ENCODE results near the gene ACP4. TPM values are rescaled to one million over a fixed set of nuclear protein-coding genes. Genes with fewer than 3 reads are reported as not detected.

Gene ACP4
- total RNA-seq, 1 donor from 2014 or later = not detected

- TF ChIP-seq CTCF (IDR thresholded peaks at IDR 0.05) = no peak
- H3K27ac Mint-ChIP-seq (ENCODE audit: unreplicated experiment) = no peak overlapping the region
- DNase-seq (ENCODE audit: low spot score) = no peak
- H3K4me1 Mint-ChIP-seq (ENCODE audit: low read depth) = peaks cover 7% of the 10 kb centered on the region
- H3K27me3 Mint-ChIP-seq (ENCODE audit: low read depth) = no peaks in the 10 kb centered on the region
- H3K36me3 Mint-ChIP-seq (ENCODE audit: low read depth) = peaks cover 17% of the 10 kb centered on the region
- H3K9me3 Mint-ChIP-seq (ENCODE audit: low read depth) = no peaks in the 10 kb centered on the region
- H3K4me3 Mint-ChIP-seq (ENCODE audit: unreplicated experiment) = no peak overlapping the region
These were observed 7.8 kb downstream of the ACP4 start for GRCh38 chr19:50797781-50798658.

GRCh38 chr19:50798659-50799546, 8.7 kb downstream of the ACP4 start:
- H3K4me3 Mint-ChIP-seq (ENCODE audit: unreplicated experiment) = no peak overlapping the region

GRCh38 chr19:50799547-50799851, 9.3 kb downstream of the ACP4 start:
- no peak for TF ChIP-seq CTCF (IDR thresholded peaks at IDR 0.05)
- no peak for DNase-seq (ENCODE audit: low spot score)
- Mint-ChIP-seq H3K4me3 (ENCODE audit: unreplicated experiment) (no peak overlapping the region), H3K9me3 (ENCODE audit: low read depth) (no peaks in the 10 kb centered on the region), H3K27ac (ENCODE audit: unreplicated experiment) (no peak overlapping the region), H3K4me1 (ENCODE audit: low read depth) (peaks cover 17% of the 10 kb centered on the region), H3K36me3 (ENCODE audit: low read depth) (peaks cover 18% of the 10 kb centered on the region), H3K27me3 (ENCODE audit: low read depth) (no peaks in the 10 kb centered on the region)

More at GRCh38 chr19:50798659-50799546, 8.7 kb downstream of the ACP4 start:
- Mint-ChIP-seq H3K27ac (ENCODE audit: unreplicated experiment) (no peak overlapping the region), H3K9me3 (ENCODE audit: low read depth) (no peaks in the 10 kb centered on the region), H3K4me1 (ENCODE audit: low read depth) (peaks cover 14% of the 10 kb centered on the region), H3K36me3 (ENCODE audit: low read depth) (peaks cover 17% of the 10 kb centered on the region), H3K27me3 (ENCODE audit: low read depth) (no peaks in the 10 kb centered on the region)
- no peak for TF ChIP-seq CTCF (IDR thresholded peaks at IDR 0.05)
- no peak for DNase-seq (ENCODE audit: low spot score)

- H3K4me3 Mint-ChIP-seq (ENCODE audit: unreplicated experiment) = no peak overlapping the region
- no peaks in the 10 kb centered on the region for H3K27me3 Mint-ChIP-seq (ENCODE audit: low read depth)
- peaks cover 18% of the 10 kb centered on the region for H3K36me3 Mint-ChIP-seq (ENCODE audit: low read depth)
- no peaks in the 10 kb centered on the region for H3K9me3 Mint-ChIP-seq (ENCODE audit: low read depth)
- peaks cover 27% of the 10 kb centered on the region for H3K4me1 Mint-ChIP-seq (ENCODE audit: low read depth)
- no peak for TF ChIP-seq CTCF (IDR thresholded peaks at IDR 0.05)
- DNase-seq (ENCODE audit: low spot score) = no peak
- H3K27ac Mint-ChIP-seq (ENCODE audit: unreplicated experiment) = no peak overlapping the region
These were observed 10.9 kb downstream of the ACP4 start for GRCh38 chr19:50801107-50801506.

Measured in chondrocyte (in vitro differentiated cells).